ENCODE data around the gene MEIOSIN. TPM values are rescaled to one million over a fixed set of nuclear protein-coding genes. Genes with fewer than 3 reads are reported as not detected.

MEIOSIN gene
- total and polyA plus RNA-seq, 9 of the 15 experiments (the other 6 are each of a cell fraction or from before 2014, with no cell fraction given), result 0.06 to 2.0 (median 0.76) TPM

DNA sequence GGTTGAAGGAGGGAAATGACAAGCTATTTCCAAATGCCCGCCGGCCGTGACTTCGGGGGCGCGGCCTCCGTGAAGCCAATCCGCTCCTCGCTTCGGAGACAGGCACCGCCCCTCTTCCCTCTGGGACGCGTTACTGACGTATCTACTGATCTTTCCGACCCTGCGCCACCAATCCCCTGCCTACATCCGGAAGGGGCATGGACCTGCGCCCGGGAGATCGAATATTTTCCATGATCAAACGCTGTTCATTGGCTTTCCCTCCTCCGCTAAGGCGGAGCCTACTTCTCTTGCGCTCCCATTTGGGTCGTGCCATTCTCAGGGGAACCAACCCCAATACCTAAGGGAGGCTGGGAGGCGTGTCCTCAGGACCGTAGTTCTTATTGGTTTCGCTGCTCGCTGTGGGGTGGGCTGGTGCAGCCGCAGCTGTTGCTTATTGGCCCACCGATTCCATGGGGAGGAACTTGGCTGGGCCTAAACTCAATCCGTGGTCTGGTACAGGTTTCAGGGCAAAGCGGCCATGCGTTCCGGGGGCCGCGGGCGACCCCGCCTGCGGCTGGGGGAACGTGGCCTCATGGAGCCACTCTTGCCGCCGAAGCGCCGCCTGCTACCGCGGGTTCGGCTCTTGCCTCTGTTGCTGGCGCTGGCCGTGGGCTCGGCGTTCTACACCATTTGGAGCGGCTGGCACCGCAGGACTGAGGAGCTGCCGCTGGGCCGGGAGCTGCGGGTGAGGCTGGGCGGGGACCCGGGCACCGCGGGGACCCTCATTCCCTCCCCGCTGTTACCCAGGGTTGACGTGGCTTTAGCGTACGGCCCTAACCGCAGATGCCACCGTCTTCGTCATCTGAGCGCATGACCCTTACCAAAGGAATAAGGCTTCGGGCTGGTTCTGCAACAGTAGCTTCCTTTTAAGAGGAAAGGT lies 40.8 kb upstream of the MEIOSIN start, which contains the start of gene QPCTL:
Gene QPCTL (plus strand): TSS at position 480 of the 919 bp plus-strand sequence. CDS start 38 bp downstream, at position 518.
- Histone ChIP-seq H3K9me1 (ENCODE audit: control insufficient read depth, insufficient read depth, low read length) (no peaks in the 10 kb centered on the region), H3K4me1 (replicated peaks in 1 of 2; ENCODE audit: control insufficient read depth in 2 of 2, insufficient read depth in 2 of 2, low read length in 2 of 2) (peaks cover 10 to 20% of the 10 kb centered on the region in 2 experiments; a peak in 4 of 5 replicates), H3K4me3 (peak within 1 kb of the TSS; percentile 78), H3K27me3 (ENCODE audit: control insufficient read depth in 2 of 2, insufficient read depth in 2 of 2, low read length in 2 of 2) (no peaks in the 10 kb centered on the region), H3K36me3 (ENCODE audit: control insufficient read depth, insufficient read depth, low read length) (peaks cover 58% of the 10 kb centered on the region), H2AFZ (ENCODE audit: low read depth, low read length) (peak within 1 kb of the TSS; percentile 95), H3K27ac (ENCODE audit: extremely low read depth, low read depth, low read length) (peak within 1 kb of the TSS; percentile 91), H3K9me3 (replicated peaks; ENCODE audit: control insufficient read depth, insufficient read depth, low read depth, low read length) (no peaks in the 10 kb centered on the region), H3K9ac (ENCODE audit: insufficient read depth in 1 of 2, low read depth in 2 of 2, low read length in 2 of 2) (peak within 1 kb of the TSS; percentile 84 to 94), H3K79me2 (ENCODE audit: control insufficient read depth, insufficient read depth, low read length) (peaks cover 45% of the 10 kb centered on the region), H3K4me2 (ENCODE audit: insufficient read depth, low read length) (peak within 1 kb of the TSS; percentile 97), H4K20me1 (replicated peaks; ENCODE audit: control insufficient read depth, insufficient read depth, low read length) (0 out of 2 replicates have a peak, but pooled peaks cover 4% of the 10 kb centered on the region)
- FAIRE-seq (peak; percentile 99), DNase-seq (ENCODE audit: extremely low read depth in 1 of 4, low spot score in 3 of 4) (peak; percentile 85 to 99 (median 92)), ATAC-seq (peak; percentile 95)
- in situ Hi-C loops (cut with MboI) (no loop called here), intact Hi-C loops (cut with micrococcal nuclease) (no loop called here)
- ChIA-PET CTCF (ENCODE audit: low intra/inter-chr PET ratio) (interaction anchor here (0.5 kb wide), 1 partner anchor 25 kb away, joined by 3 read pairs; no protein-coding TSS in a partner anchor), POLR2A (interaction anchor here (0.5 to 3.2 kb wide), 18 partner anchors 9 to 631 kb away, joined by 3 to 30 read pairs (median 6); partner anchors contain the start of genes FBXO46 and SIX5)
- BruUV-seq (replicated peaks), result TSS peak; percentile 69
- WGBS (ENCODE audit: insufficient coverage, low coverage, missing lambda C conversion rate), result under 1% methylated on average over 59 of the region's 70 CpGs
- TF ChIP-seq ZC3H4 (CRISPR knock-in tag; IDR thresholded peaks at IDR 0.05; ENCODE audit: borderline replicate concordance) (no peak), PHF8 (IDR thresholded peaks at IDR 0.05; ENCODE audit: borderline replicate concordance, low read length) (peak; percentile 85; the same call in 1 of the 2 replicates), CCNT2 (IDR thresholded peaks at IDR 0.05; ENCODE audit: borderline replicate concordance, extremely low read depth, insufficient read length, low read depth, low read length) (peak; percentile 37), POLR2B (IDR thresholded peaks at IDR 0.05; ENCODE audit: low read depth, partially characterized antibody) (peak; percentile 60), ASH1L (IDR thresholded peaks at IDR 0.05; ENCODE audit: borderline replicate concordance, low read depth, partially characterized antibody) (peak; percentile 62), GATA2 (CRISPR knock-in tag; IDR thresholded peaks at IDR 0.05) (peak; percentile 81), RAD51 (IDR thresholded peaks at IDR 0.05; ENCODE audit: borderline replicate concordance, low read depth) (peak; percentile 19; the same call in 1 of the 2 replicates), SIN3B (IDR thresholded peaks at IDR 0.05; ENCODE audit: low read depth) (peak; percentile 38; the same call in 1 of the 2 replicates), RBBP5 (IDR thresholded peaks at IDR 0.05; ENCODE audit: borderline replicate concordance, insufficient read depth, low read length, poor library complexity, severe bottlenecking) (peak; percentile 51), NRF1 (conservative IDR thresholded peaks at IDR 0.05 in 1 of 2, IDR thresholded peaks at IDR 0.05 in 1 of 2) (peak; percentile 88 to 90), ZNF431 (CRISPR knock-in tag; IDR thresholded peaks at IDR 0.05) (peak; percentile 3; the same call in 1 of the 2 replicates)
- TF ChIP-seq, protein P1, sequence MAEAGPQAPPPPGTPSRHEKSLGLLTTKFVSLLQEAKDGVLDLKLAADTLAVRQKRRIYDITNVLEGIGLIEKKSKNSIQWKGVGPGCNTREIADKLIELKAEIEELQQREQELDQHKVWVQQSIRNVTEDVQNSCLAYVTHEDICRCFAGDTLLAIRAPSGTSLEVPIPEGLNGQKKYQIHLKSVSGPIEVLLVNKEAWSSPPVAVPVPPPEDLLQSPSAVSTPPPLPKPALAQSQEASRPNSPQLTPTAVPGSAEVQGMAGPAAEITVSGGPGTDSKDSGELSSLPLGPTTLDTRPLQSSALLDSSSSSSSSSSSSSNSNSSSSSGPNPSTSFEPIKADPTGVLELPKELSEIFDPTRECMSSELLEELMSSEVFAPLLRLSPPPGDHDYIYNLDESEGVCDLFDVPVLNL (CRISPR knock-in tag; IDR thresholded peaks at IDR 0.05; ENCODE audit: low read depth), result peak; percentile 94; the same call in 1 of the 2 replicates
- TF ChIP-seq, protein P2, sequence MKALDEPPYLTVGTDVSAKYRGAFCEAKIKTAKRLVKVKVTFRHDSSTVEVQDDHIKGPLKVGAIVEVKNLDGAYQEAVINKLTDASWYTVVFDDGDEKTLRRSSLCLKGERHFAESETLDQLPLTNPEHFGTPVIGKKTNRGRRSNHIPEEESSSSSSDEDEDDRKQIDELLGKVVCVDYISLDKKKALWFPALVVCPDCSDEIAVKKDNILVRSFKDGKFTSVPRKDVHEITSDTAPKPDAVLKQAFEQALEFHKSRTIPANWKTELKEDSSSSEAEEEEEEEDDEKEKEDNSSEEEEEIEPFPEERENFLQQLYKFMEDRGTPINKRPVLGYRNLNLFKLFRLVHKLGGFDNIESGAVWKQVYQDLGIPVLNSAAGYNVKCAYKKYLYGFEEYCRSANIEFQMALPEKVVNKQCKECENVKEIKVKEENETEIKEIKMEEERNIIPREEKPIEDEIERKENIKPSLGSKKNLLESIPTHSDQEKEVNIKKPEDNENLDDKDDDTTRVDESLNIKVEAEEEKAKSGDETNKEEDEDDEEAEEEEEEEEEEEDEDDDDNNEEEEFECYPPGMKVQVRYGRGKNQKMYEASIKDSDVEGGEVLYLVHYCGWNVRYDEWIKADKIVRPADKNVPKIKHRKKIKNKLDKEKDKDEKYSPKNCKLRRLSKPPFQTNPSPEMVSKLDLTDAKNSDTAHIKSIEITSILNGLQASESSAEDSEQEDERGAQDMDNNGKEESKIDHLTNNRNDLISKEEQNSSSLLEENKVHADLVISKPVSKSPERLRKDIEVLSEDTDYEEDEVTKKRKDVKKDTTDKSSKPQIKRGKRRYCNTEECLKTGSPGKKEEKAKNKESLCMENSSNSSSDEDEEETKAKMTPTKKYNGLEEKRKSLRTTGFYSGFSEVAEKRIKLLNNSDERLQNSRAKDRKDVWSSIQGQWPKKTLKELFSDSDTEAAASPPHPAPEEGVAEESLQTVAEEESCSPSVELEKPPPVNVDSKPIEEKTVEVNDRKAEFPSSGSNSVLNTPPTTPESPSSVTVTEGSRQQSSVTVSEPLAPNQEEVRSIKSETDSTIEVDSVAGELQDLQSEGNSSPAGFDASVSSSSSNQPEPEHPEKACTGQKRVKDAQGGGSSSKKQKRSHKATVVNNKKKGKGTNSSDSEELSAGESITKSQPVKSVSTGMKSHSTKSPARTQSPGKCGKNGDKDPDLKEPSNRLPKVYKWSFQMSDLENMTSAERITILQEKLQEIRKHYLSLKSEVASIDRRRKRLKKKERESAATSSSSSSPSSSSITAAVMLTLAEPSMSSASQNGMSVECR (CRISPR knock-in tag; IDR thresholded peaks at IDR 0.05), result peak; percentile 61
